GM19351 (cell line): Measurements from ENCODE around the gene OR2T5.
"Not testable (repeated sequence)": the region's sequence is repeated elsewhere in the genome, so short reads cannot be mapped to it uniquely, and the experiment has no call there.

Experiments used
- ATAC-seq: cut with Tn5 transposase; IDR thresholded peaks from one replicate; pipeline ENCODE4 v1.9.1; 2021; ENCODE audit warnings: mild to moderate bottlenecking, moderate library complexity; ENCODE audit not compliant: unreplicated experiment

Gene OR2T5

GRCh38 chr1:248500305-248501035 is 12.1 kb downstream of the OR2T5 start:
- ATAC-seq, result not testable (repeated sequence)

- not testable (repeated sequence) for ATAC-seq
Observed at GRCh38 chr1:248507773-248508172, 19.4 kb downstream of the OR2T5 start, which contains the start of gene OR2G6. Gene OR2G6 (plus strand): TSS chr1:248508073. CDS start chr1:248521647, 13,574 bp downstream.

- peak; percentile 80 for ATAC-seq
Observed at GRCh38 chr1:248510217-248510616, 21.8 kb downstream of the OR2T5 start.

DNA sequence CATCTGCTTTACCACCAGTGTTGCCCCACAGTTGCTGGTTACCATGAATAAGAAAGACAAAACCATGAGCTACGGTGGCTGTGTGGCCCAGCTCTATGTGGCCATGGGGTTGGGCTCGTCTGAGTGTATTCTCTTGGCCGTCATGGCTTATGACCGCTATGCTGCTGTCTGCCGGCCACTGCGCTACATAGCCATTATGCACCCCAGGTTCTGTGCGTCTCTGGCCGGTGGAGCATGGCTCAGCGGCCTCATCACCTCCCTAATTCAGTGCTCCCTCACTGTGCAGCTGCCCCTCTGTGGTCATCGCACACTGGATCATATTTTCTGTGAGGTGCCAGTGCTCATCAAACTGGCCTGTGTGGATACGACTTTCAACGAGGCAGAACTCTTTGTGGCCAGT is 33.5 kb downstream of the OR2T5 start:
- ATAC-seq, result no peak

GRCh38 chr1:248537449-248537848 is 49.1 kb downstream of the OR2T5 start:
- peak; percentile 78 for ATAC-seq
